Keratinocyte (primary cell): Measurements from ENCODE around the gene MAML2. TPM values are rescaled to one million over a fixed set of nuclear protein-coding genes. Genes with fewer than 3 reads are reported as not detected.
A peak's percentile ranks its signal among the peaks of the same experiment; 100 is the strongest.

ENCODE experiments used
- DNase-seq: peaks from one replicate; pipeline ENCODE4 v3.0.0-alpha.2; 2011; ENCODE audit warnings: low read depth, missing footprints, low spot score
- FAIRE-seq: peaks from 2 replicates; lab custom pipeline; 2011; peaks lifted over from hg19 to GRCh38; lab: Jason Lieb, UNC
- H2AFZ ChIP-seq: 2 replicates; pipeline ENCODE4 v1.6.0; 2012; ENCODE audit warnings: low read length, control low read depth, inconsistent platforms; ENCODE audit not compliant: control insufficient read depth
- H3K27ac ChIP-seq: 2 replicates; pipeline ENCODE4 v1.5.1; 2011; ENCODE audit warnings: low read length; ENCODE audit not compliant: control insufficient read depth, insufficient read depth
- H3K27me3 ChIP-seq: 3 replicates; pipeline ENCODE4 v1.6.0; 2011; ENCODE audit warnings: low read length; ENCODE audit not compliant: control insufficient read depth, insufficient read depth; ENCODE audit errors: extremely low read depth
- H3K36me3 ChIP-seq, 2 experiments: 2 replicates in 1 of 2; 3 replicates in 1 of 2; pipeline ENCODE4 v1.5.1; 2011; ENCODE audit warnings: low read length in 2 of 2, mild to moderate bottlenecking in 1 of 2; ENCODE audit not compliant: control insufficient read depth in 2 of 2, insufficient read depth in 2 of 2; ENCODE audit errors: extremely low read depth in 1 of 2
- H3K4me1 ChIP-seq: 3 replicates; pipeline ENCODE4 v1.5.1; 2011; ENCODE audit warnings: low read length; ENCODE audit not compliant: control insufficient read depth, insufficient read depth; ENCODE audit errors: extremely low read depth
- H3K4me2 ChIP-seq: 3 replicates; pipeline ENCODE4 v1.6.0; 2011; ENCODE audit warnings: low read depth, low read length; ENCODE audit not compliant: control insufficient read depth, insufficient read depth; ENCODE audit errors: extremely low read depth
- H3K4me3 ChIP-seq, 3 experiments: fragments of 200-600 bp in 1 of 3; sonication (generic) in 1 of 3; 2 replicates in 2 of 3; 3 replicates in 1 of 3; pipeline ENCODE4 v1.5.1; 2011 to 2016; ENCODE audit warnings: low read length in 3 of 3, mild to moderate bottlenecking in 3 of 3, control low read depth in 2 of 3, inconsistent platforms in 1 of 3, low read depth in 1 of 3, mixed read lengths in 1 of 3, mixed run types in 1 of 3, moderate library complexity in 1 of 3; ENCODE audit not compliant: control insufficient read depth in 2 of 3, insufficient read depth in 2 of 3; ENCODE audit errors: extremely low read depth in 1 of 3
- H3K79me2 ChIP-seq: 2 replicates; pipeline ENCODE4 v1.6.0; 2012; ENCODE audit warnings: low read length; ENCODE audit not compliant: control insufficient read depth, insufficient read depth
- H3K9ac ChIP-seq: 3 replicates; pipeline ENCODE4 v1.6.0; 2011; ENCODE audit warnings: low read length; ENCODE audit not compliant: control insufficient read depth, insufficient read depth; ENCODE audit errors: extremely low read depth
- H3K9me1 ChIP-seq: 3 replicates; pipeline ENCODE4 v1.6.0; 2011; ENCODE audit warnings: low read length; ENCODE audit not compliant: control insufficient read depth, insufficient read depth; ENCODE audit errors: extremely low read depth
- H3K9me3 ChIP-seq: 2 replicates; pipeline ENCODE4 v1.5.1; 2012; ENCODE audit warnings: low read depth, low read length; ENCODE audit not compliant: control insufficient read depth
- H4K20me1 ChIP-seq: 3 replicates; pipeline ENCODE4 v1.6.0; 2011; ENCODE audit warnings: low read length; ENCODE audit not compliant: control insufficient read depth, insufficient read depth; ENCODE audit errors: extremely low read depth
- CTCF ChIP-seq, 3 experiments: IDR thresholded peaks in 1 of 3; conservative IDR thresholded peaks in 1 of 3; optimal IDR thresholded peaks in 1 of 3; 2 replicates in 2 of 3; 3 replicates in 1 of 3; pipeline versions ENCODE3 to v1.5.1; 2011; ENCODE audit warnings: low read length in 3 of 3, mild to moderate bottlenecking in 3 of 3, moderate library complexity in 2 of 3, control low read depth in 1 of 3, inconsistent platforms in 1 of 3; ENCODE audit not compliant: insufficient read depth in 2 of 3; ENCODE audit errors: extremely low read depth in 1 of 3
- EZH2 ChIP-seq: IDR thresholded peaks from one replicate; pipeline ENCODE4 v1.6.1; 2012; ENCODE audit warnings: inconsistent platforms, mild to moderate bottlenecking, low read length, moderate library complexity
- dilution Hi-C: fragments of 300-500 bp; cut with MboI; formaldehyde crosslinking; loops from one replicate; pipeline ENCODE4 v1.7.0; 2020; ENCODE audit warnings: low sequenced_read_pairs; ENCODE audit not compliant: extremely low pct_ligation_motif_present
- polyA plus RNA-seq, 5 experiments: library from polyadenylated mRNA; depleted of rRNA in 3 of 5; stranded (reverse) in 3 of 5; stranded (forward) in 1 of 5; unstranded in 1 of 5; fragments of >200 nt; gene quantifications; 1 replicate in 1 of 5; 2 replicates in 3 of 5; 3 replicates in 1 of 5; pipeline versions ENCODE4 v1.2.1 to v1.2.3, GENCODE V29; 2011 to 2012; ENCODE audit warnings: missing spikeins in 2 of 5, low read depth in 1 of 5, low replicate concordance in 1 of 5

The MAML2 gene
- polyA plus RNA-seq, 1 donor (not counting 4 experiments of a cell fraction or from before 2014, with no cell fraction given), result 4.2 TPM

- Histone ChIP-seq H3K4me3 (no peak overlapping the region), H3K36me3 (no peaks in the 10 kb centered on the region), H3K79me2 (peaks cover 8% of the 10 kb centered on the region), H3K9me3 (no peaks in the 10 kb centered on the region), H3K27ac (no peak overlapping the region), H4K20me1 (no peaks in the 10 kb centered on the region), H2AFZ (no peak overlapping the region), H3K27me3 (no peaks in the 10 kb centered on the region), H3K9ac (no peak overlapping the region), H3K4me2 (no peak overlapping the region), H3K9me1 (no peaks in the 10 kb centered on the region), H3K4me1 (peaks cover 87% of the 10 kb centered on the region)
- FAIRE-seq (no peak), DNase-seq (no peak)
- TF ChIP-seq CTCF (optimal IDR thresholded peaks at IDR 0.05 in 1 of 3, IDR thresholded peaks at IDR 0.05 in 1 of 3, conservative IDR thresholded peaks at IDR 0.05 in 1 of 3; ENCODE audit: extremely low read depth in 1 of 3, insufficient read depth in 2 of 3, low read length in 3 of 3) (no peak), EZH2 (no peak)
- dilution Hi-C loops, result no loop called here
Measured at GRCh38 chr11:96310236-96310635, 32.8 kb downstream of the MAML2 start.

DNA sequence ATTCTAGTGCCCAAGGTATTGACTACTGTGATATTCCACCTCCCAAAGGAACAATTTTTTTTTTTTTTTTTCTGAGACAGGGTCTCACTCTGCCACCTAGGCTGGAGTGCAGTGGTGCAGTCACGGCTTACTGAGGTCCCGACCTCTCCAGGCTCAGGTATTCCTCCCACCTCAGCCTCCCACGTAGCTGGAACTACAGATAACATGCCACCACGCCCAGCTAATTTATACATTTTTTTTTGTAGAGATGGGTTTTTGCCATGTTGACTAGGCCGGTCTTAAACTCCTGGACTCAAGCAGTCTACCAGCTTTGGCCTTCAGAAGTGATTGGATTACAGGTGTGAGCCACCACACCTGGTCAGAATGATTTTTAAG, 33.4 kb downstream of the MAML2 start:
- Histone ChIP-seq H3K4me2 (no peak overlapping the region), H3K9me3 (no peaks in the 10 kb centered on the region)
- no peak for FAIRE-seq

More for the DNA sequence above, 33.4 kb downstream of the MAML2 start:
- Histone ChIP-seq H3K79me2 (peaks cover 9% of the 10 kb centered on the region), H4K20me1 (no peaks in the 10 kb centered on the region), H3K9me1 (no peaks in the 10 kb centered on the region), H3K9ac (no peak overlapping the region), H3K27ac (peak overlapping the region; percentile 99), H3K4me1 (peaks cover 82% of the 10 kb centered on the region), H3K36me3 (no peaks in the 10 kb centered on the region), H2AFZ (no peak overlapping the region), H3K4me3 (no peak overlapping the region), H3K27me3 (no peaks in the 10 kb centered on the region)
- dilution Hi-C loops, result no loop called here
- TF ChIP-seq CTCF (optimal IDR thresholded peaks at IDR 0.05 in 1 of 3, IDR thresholded peaks at IDR 0.05 in 1 of 3, conservative IDR thresholded peaks at IDR 0.05 in 1 of 3; ENCODE audit: extremely low read depth in 1 of 3, insufficient read depth in 2 of 3, low read length in 3 of 3) (no peak), EZH2 (no peak)
- DNase-seq, result no peak
